ENCODE data around the gene ZBED2.

Gene ZBED2

DNA sequence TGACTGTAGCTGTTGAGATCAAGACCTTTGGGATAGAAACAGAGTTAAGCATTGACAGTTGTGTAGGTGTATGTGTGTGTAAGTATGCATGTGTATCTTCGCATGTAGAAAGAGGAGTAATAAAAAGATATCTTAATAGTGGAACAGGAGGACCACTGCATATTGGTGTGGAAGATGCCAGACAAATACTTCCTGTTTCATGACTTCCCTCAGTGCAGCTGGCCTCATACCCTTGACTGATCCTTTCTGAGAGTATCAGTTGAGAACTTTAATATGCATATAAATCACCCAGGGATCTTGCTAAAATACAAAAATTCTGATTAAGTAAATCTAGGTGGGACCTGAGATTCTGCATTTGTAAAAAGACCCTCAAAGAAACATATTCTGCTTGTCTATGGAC is 8.5 kb upstream of the ZBED2 start:
- no peak for DNase-seq

GRCh38 chr3:111601810-111602209 is 6.7 kb upstream of the ZBED2 start:
- DNase-seq: no peak

DNA sequence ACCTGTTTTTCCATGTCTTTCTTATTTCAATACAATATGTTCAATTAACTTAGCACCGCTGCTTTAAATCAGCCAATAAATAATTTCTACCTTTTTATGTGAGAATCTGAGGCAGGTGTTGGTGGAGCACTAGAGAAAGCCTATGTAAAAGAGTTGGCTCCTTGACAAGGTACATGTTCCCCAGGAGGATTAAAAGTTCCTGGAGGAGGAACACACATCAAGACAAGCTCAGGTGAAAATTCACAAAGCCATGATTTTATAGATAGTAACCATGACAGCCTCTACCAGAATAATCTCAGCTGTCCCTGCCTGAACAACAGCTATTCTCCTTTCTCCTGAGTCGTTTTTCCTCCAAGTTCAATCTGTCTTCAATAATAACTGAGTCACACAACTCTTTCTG is 3.4 kb upstream of the ZBED2 start:
- no peak for DNase-seq

- DNase-seq: no peak
These were observed 3.0 kb upstream of the ZBED2 start for GRCh38 chr3:111598139-111598538.

GRCh38 chr3:111596328-111596727 is 1.2 kb upstream of the ZBED2 start:
- DNase-seq: no peak

- no peak for DNase-seq
These were observed 365 bp downstream of the ZBED2 start for GRCh38 chr3:111594781-111595180.

DNA sequence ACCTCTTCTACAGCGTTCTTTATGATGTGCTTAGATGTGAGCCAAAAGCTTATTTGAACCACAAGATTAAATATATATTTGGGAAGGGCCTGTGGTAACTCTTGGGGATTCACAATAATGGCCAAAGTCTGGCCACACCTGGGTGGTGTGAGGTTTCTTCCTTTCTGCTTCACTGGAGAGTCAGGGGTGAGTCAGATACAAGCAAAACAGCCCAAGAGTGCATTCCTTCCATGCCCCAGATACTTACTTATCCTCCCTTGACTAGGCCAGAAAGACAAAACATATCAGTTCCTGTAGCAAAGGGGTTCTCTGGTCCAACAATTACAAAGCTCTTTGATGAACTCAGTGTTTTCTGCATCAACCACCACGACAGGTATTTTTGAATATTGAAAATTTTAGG is 941 bp downstream of the ZBED2 start:
- peak; percentile 87 for DNase-seq

GRCh38 chr3:111593666-111594065 is 1.5 kb downstream of the ZBED2 start:
- DNase-seq: no peak

DNA sequence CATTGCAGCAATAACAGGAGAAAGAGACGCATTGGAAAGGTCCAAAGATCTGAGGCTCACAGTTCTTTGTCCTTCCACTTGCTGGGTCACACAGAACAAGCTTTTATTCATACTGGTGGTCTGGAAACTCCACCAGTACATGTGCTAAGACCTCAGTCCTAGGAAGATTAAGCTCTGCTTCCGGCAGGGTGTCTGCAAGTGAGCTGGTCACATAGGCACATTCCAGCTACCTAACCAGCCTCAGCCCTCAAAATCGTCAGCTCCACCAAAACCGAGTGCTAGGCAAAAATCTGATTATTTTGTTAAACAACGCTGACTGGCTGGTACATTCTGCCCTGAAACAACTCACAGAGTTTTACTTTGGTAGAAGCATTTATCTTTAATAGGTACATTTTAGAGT is 2.2 kb downstream of the ZBED2 start:
- DNase-seq: no peak

DNA sequence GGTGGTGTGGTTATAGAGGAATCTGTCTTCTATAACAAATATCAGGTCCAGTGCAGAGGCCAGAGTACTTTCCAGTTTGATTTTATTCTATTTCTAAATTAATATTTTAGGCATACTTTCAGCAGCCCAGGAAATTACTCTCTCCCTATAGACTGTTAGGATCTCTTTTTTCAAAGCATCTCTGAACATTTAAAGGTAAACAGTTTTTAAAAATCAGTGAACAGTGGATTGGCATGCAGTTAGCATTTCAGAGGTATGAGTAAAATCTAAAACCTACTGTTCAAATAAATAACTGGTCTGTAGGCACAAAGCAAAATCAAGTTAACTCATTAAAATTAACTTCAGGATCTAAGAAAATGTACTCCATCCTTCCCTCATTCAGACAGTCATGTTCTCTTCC is 3.0 kb downstream of the ZBED2 start:
- DNase-seq: no peak

DNA sequence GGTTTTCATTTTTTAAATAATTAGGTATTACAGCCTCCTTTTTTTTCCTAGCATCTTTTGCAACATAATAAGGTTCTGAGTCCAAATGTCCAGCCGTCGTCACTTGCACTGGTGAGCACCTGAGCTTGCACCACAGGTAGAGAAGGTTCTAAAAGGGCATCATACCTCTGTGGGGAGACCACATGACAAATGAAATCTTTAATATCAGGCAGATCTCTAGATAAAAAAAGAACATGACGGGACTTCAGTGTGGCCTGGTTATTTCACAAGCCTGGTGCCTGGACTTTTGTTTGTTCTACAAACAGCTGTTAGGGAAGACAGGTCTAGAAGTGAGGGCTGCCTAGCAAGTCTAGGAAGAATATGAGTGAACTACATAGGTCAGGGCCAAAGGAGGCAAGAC is 3.6 kb downstream of the ZBED2 start:
- no peak for DNase-seq

DNA sequence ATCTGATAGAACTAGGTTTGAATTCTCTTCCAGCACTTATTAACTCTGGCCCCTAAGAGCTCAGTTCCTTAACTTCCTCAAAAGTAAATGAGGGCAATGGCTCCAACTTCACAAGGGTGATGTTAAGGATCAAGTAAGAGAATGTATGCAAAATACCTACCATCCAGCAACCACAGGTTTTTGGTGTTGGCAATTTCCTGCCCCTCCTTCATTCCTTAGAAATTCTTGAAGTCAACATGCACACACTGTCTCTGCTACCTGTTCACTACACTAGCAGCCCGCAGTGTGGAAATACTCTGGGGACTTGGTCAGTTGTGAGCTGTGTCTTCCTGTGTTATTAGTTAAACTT is 5.0 kb downstream of the ZBED2 start:
- no peak for DNase-seq

GRCh38 chr3:111589303-111590142 is 5.6 kb downstream of the ZBED2 start:
- DNase-seq: peak; percentile 36

- peak; percentile 46 for DNase-seq
These were observed 6.6 kb downstream of the ZBED2 start for GRCh38 chr3:111588527-111588926.

GRCh38 chr3:111585217-111585616 is 9.9 kb downstream of the ZBED2 start:
- DNase-seq: no peak

GRCh38 chr3:111584744-111585143 is 10.4 kb downstream of the ZBED2 start:
- DNase-seq: no peak

DNA sequence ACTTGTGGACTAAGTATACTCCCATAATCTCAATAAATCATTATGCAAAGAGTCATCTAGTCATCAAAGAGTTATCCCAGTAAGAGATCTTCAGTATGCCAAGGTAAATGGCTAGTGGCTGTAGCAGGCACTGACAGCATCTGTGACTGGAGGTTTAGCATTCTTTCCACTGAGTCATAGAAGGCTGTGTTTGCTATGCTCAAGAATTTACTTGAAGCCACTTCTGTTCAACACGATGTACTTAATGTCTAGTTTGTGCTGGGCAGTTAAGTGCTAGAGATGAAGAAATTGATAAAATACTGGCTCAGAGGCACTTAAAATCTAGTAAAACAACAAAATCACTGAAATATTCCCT is 13.0 kb downstream of the ZBED2 start:
- peak; percentile 94 for DNase-seq

GRCh38 chr3:111581403-111582119 is 13.6 kb downstream of the ZBED2 start:
- DNase-seq: no peak

DNA sequence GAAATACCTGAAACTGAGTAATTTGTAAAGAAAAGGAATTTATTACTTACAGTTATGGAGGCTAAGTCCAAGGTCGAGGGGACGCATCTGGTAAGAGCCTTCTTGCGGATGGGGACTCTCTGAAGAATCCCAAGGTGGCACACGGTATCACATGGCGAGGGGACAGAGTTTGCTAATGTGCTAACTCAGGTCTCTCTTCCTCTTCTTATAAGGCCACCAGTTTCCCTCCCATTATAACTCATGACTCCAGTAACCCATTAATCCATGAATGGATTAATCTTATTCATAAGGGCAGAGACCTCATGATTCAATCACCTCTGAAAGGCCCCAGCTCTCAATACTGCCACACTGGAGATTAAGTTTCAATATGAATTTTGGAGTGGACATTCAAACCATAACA is 15.7 kb downstream of the ZBED2 start:
- no peak for DNase-seq

DNA sequence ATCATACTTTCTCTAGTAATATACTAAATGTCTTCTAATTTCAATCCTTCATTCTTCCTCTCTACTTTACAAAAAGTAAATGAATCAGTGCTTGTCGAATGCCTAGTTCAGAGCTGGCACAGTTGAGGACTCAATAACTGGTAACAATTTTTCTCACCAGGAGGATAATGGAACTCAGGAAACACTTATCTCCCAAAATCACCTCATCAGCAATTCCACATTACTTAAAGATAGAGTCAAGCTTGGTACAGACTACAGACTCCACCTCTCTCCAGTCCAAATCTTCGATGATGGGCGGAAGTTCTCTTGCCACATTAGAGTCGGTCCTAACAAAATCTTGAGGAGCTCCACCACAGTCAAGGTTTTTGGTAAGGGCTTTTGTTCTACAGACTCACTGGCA is 16.3 kb downstream of the ZBED2 start:
- no peak for DNase-seq

DNA sequence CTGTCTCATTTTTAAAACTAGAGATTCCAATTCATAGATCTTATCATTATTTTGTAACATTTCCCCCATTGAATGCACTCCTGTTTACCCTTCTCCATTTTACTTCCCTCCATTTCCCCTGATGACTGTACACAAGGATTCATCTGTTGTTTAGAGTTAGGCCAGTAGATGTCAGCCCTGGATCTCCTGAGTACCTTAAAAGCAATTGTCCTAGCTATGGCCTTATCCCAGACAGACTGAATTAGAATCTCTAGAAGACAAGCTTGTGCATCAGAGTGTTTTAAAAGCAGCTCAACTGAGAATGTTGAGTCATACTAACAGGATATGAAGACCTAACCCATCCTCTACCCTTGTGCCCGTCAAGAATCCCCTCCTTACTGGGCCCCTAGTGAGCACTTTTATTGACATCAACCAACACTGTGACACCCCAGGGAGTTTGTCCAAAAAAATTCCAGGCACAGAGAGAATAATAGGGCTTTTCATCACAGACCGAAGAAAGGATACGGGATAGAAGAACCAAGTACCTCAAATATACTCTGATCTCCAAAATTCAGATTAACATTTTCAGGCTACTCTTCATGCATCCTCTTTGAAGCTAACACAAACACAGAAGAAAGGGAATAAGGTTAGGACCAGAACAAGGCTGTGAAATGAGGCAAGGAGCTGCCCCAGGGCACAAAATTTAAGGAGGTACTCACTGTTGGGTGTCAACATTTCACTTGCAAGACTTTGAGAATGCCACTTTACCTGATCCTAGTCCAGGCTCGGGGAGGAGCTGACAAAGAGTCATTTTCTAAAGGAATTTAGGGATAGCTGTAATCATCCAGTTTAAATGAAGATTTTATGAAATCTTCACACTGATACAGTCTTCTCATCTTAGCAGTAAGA is 17.1 kb downstream of the ZBED2 start:
- DNase-seq: peak; percentile 84

GRCh38 chr3:111577113-111577512 is 18.0 kb downstream of the ZBED2 start:
- DNase-seq: no peak

- DNase-seq: no peak
These were observed 23.2 kb downstream of the ZBED2 start for GRCh38 chr3:111571907-111572460.

Data from fibroblast of skin of back (primary cell).